Activated CD4-positive, CD25-positive, alpha-beta regulatory T cell treated with anti-CD3 and anti-CD28 coated beads, Interleukin-2, amount 50 U/mL, for 24 hours (primary cell): Measurements from ENCODE around the gene PTCH2.

Source experiments
- ATAC-seq, 2 donors: fragments of 150-1000 bp; cut with Tn5 transposase; one replicate each; pipeline ENCODE4 v1.10.0; 2021; ENCODE audit warnings: mild to moderate bottlenecking in 1 of 2, moderate library complexity in 1 of 2

The PTCH2 gene

GRCh38 chr1:44778705-44779576 is 64.1 kb downstream of the PTCH2 start:
- ATAC-seq = no peak

- ATAC-seq = no peak
Observed at GRCh38 chr1:44777969-44778635, 65.0 kb downstream of the PTCH2 start.

DNA sequence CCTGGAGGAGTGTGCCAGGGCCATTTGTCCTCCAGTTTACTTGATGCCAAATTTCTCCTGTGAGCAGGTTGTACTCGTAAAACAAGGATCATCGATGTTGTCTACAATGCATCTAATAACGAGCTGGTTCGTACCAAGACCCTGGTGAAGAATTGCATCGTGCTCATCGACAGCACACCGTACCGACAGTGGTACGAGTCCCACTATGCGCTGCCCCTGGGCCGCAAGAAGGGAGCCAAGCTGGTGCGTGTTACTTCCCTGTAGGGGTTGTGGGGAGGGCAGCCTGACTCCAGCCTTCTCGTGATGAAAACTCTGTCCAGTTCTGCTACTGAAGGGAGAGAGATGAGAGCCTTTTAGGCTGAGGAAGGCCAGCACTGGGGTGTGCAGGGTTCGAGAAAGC is 65.5 kb downstream of the PTCH2 start:
- no peak for ATAC-seq

GRCh38 chr1:44776730-44777068 is 66.4 kb downstream of the PTCH2 start:
- no peak for ATAC-seq

DNA sequence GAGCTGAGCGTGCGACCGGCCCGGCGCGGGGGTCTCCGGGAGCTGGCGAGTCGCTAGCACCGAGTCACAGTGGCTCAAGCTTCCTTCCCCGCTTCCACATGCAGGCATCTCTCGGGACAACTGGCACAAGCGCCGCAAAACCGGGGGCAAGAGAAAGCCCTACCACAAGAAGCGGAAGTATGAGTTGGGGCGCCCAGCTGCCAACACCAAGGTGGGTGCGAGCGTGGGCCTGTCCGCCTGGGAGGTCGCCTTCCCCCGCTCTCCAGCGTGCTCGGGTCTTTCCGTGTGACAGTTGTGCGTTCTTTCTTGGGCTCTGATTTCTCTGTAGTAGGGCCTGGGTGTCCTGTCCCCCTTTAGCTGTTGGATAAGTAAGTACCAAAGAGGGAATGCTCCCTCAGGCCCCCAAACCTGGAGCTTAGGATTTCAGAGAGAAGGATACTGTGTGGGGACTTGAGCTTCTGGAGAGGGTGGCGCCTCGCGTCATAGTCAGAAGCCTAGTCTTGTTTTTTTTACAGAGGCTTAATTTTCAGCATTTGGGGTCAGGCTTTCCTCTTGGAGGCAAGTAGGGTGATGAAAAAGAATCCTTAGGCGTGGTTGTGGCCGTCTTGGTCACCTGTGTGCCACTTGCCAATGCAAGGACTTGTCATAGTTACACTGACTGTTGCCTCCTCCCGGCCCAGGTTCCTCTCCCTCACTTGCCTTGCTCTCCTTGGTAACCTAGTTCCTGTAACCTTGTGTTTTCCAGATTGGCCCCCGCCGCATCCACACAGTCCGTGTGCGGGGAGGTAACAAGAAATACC is 66.9 kb downstream of the PTCH2 start:
- ATAC-seq = peak; percentile 9

GRCh38 chr1:44775078-44775929 is 67.7 kb downstream of the PTCH2 start, which contains the start of gene RPS8:
RPS8 (plus strand) TSS chr1:44775540; CDS start chr1:44775597, 57 bp downstream.
- peak; percentile 77 to 81 for ATAC-seq
